IMR-90 (cell line): ENCODE data around the gene NDUFA5. TPM values are rescaled to one million over a fixed set of nuclear protein-coding genes. Genes with fewer than 3 reads are reported as not detected.
A peak's percentile ranks its signal among the peaks of the same experiment; 100 is the strongest.

ENCODE experiments used
- ATAC-seq: fragments of 200-7000 bp; cut with Tn5 transposase; 2 replicates; pipeline ENCODE4 v1.9.1; 2020; ENCODE audit warnings: low read depth, mild to moderate bottlenecking, moderate library complexity
- BruUV-seq: library from RNA; stranded (reverse); fragments of 400-500 nt; replicated peaks from 2 replicates; lab custom pipeline; 2021; lab: Mats Ljungman, UMichigan
- CTCF ChIA-PET: fragments of 300-600 bp; formaldehyde crosslinking; extraction: SDS; loops from one replicate; lab custom pipeline; 2021; ENCODE audit warnings: antibody characterized with exemption; lab: Yijun Ruan, JAX
- POLR2A ChIA-PET: fragments of 300-600 bp; sonication (Branson Sonifier 250); formaldehyde crosslinking; loops from one replicate; lab custom pipeline; 2022; ENCODE audit warnings: antibody characterized with exemption; ENCODE audit not compliant: unreplicated experiment; lab: Charles Lee
- DNase-seq: peaks from one replicate; pipeline ENCODE4 v3.0.0; 2013
- H2AFZ ChIP-seq: replicated peaks from 2 replicates; pipeline ENCODE3; 2013; ENCODE audit warnings: low read length, mild to moderate bottlenecking; ENCODE audit not compliant: poor library complexity
- H2AK5ac ChIP-seq: 2 replicates; pipeline ENCODE4 v1.6.1; 2013; ENCODE audit warnings: low read depth, low read length, inconsistent platforms
- H2AK9ac ChIP-seq: replicated peaks from 2 replicates; pipeline ENCODE3; 2013; ENCODE audit warnings: mild to moderate bottlenecking, low read depth, low read length, moderate library complexity; ENCODE audit not compliant: poor library complexity
- H2BK120ac ChIP-seq: 2 replicates; pipeline ENCODE4 v1.6.1; 2013; ENCODE audit warnings: low read depth, low read length, inconsistent platforms
- H2BK15ac ChIP-seq: 3 replicates; pipeline ENCODE4 v1.6.1; 2013; ENCODE audit warnings: low read depth, low read length, inconsistent platforms
- H2BK20ac ChIP-seq: 2 replicates; pipeline ENCODE4 v1.6.1; 2013; ENCODE audit warnings: low read depth, mild to moderate bottlenecking, inconsistent platforms, low read length, moderate library complexity
- H2BK5ac ChIP-seq: 2 replicates; pipeline ENCODE4 v1.6.1; 2013; ENCODE audit warnings: mild to moderate bottlenecking, low read depth, low read length, inconsistent platforms; ENCODE audit not compliant: poor library complexity, severe bottlenecking
- H3K14ac ChIP-seq: replicated peaks from 2 replicates; pipeline ENCODE4 v1.6.1; 2013; ENCODE audit warnings: low read depth, low read length, inconsistent platforms
- H3K18ac ChIP-seq: 2 replicates; pipeline ENCODE4 v1.6.1; 2013; ENCODE audit warnings: low read depth, low read length, control low read depth
- H3K23ac ChIP-seq: 2 replicates; pipeline ENCODE4 v1.6.1; 2013; ENCODE audit warnings: low read depth, low read length, inconsistent platforms
- H3K27ac ChIP-seq: 2 replicates; pipeline ENCODE4 v1.5.1; 2013; ENCODE audit warnings: mild to moderate bottlenecking, control low read depth, low read length; ENCODE audit not compliant: insufficient read depth
- H3K27me3 ChIP-seq: 2 replicates; pipeline ENCODE4 v1.6.1; 2013; ENCODE audit warnings: low read length; ENCODE audit not compliant: control insufficient read depth, insufficient read depth
- H3K36me3 ChIP-seq: 2 replicates; pipeline ENCODE4 v1.6.1; 2013; ENCODE audit warnings: low read length, mixed read lengths; ENCODE audit not compliant: control insufficient read depth, insufficient read depth
- H3K4ac ChIP-seq: 2 replicates; pipeline ENCODE4 v1.6.1; 2013; ENCODE audit warnings: low read depth, low read length, inconsistent platforms
- H3K4me1 ChIP-seq: 2 replicates; pipeline ENCODE4 v1.6.1; 2013; ENCODE audit warnings: low read length, mixed read lengths; ENCODE audit not compliant: control insufficient read depth, insufficient read depth
- H3K4me2 ChIP-seq: 2 replicates; pipeline ENCODE4 v1.6.1; 2013; ENCODE audit warnings: low read depth, mild to moderate bottlenecking, control low read depth, low read length, moderate library complexity
- H3K4me3 ChIP-seq: 2 replicates; pipeline ENCODE4 v1.5.1; 2013; ENCODE audit warnings: low read depth, mild to moderate bottlenecking, control low read depth, low read length, moderate library complexity; ENCODE audit not compliant: insufficient read depth
- H3K56ac ChIP-seq: 2 replicates; pipeline ENCODE4 v1.6.1; 2013; ENCODE audit warnings: low read length, inconsistent platforms; ENCODE audit not compliant: insufficient read depth; ENCODE audit errors: extremely low read depth
- H3K79me1 ChIP-seq, 2 experiments: 2 replicates each; pipeline ENCODE4 v1.6.1; 2013; ENCODE audit warnings: low read length in 2 of 2, inconsistent platforms in 1 of 2, low read depth in 1 of 2
- H3K9ac ChIP-seq: 2 replicates; pipeline ENCODE4 v1.6.1; 2013; ENCODE audit warnings: low read depth, low read length, control low read depth
- H3K9me1 ChIP-seq: 2 replicates; pipeline ENCODE4 v1.6.1; 2013; ENCODE audit warnings: low read length, inconsistent platforms; ENCODE audit not compliant: insufficient read depth
- H3K9me3 ChIP-seq: 2 replicates; pipeline ENCODE4 v1.6.1; 2013; ENCODE audit warnings: low read length; ENCODE audit not compliant: control insufficient read depth, insufficient read depth
- H4K20me1 ChIP-seq: 2 replicates; pipeline ENCODE4 v1.6.1; 2013; ENCODE audit warnings: low read length, inconsistent platforms; ENCODE audit not compliant: insufficient read depth
- H4K5ac ChIP-seq: 2 replicates; pipeline ENCODE4 v1.6.1; 2013; ENCODE audit warnings: mild to moderate bottlenecking, low read depth, low read length, control low read depth
- H4K8ac ChIP-seq, 2 experiments: 2 replicates each; pipeline ENCODE4 v1.6.1; 2013; ENCODE audit warnings: low read depth in 2 of 2, low read length in 2 of 2, control low read depth in 1 of 2, inconsistent platforms in 1 of 2
- H4K91ac ChIP-seq: 2 replicates; pipeline ENCODE4 v1.6.1; 2013; ENCODE audit warnings: low read depth, low read length, inconsistent platforms; ENCODE audit not compliant: insufficient read depth
- CHD1 ChIP-seq: IDR thresholded peaks from 2 replicates; pipeline ENCODE4 v1.6.1; 2012; ENCODE audit warnings: low read depth, low read length, improper control_type of control experiment
- ELK1 ChIP-seq: fragments of 150-350 bp; IDR thresholded peaks from 2 replicates; pipeline ENCODE4 v1.6.1; 2016; ENCODE audit warnings: low read depth, mild to moderate bottlenecking, low read length, moderate library complexity, borderline replicate concordance
- MAFK ChIP-seq: IDR thresholded peaks from 2 replicates; pipeline ENCODE4 v1.6.1; 2012; ENCODE audit warnings: low read depth, low read length, improper control_type of control experiment
- MXI1 ChIP-seq: IDR thresholded peaks from 2 replicates; pipeline ENCODE4 v1.6.1; 2012; ENCODE audit warnings: low read depth, mild to moderate bottlenecking, low read length, moderate library complexity, borderline replicate concordance
- NFE2L2 ChIP-seq: fragments of 150-350 bp; IDR thresholded peaks from 2 replicates; pipeline ENCODE4 v1.6.1; 2016; ENCODE audit warnings: low read depth, mild to moderate bottlenecking, low read length
- POLR2A ChIP-seq: IDR thresholded peaks from 2 replicates; pipeline ENCODE4 v1.6.1; 2012; ENCODE audit warnings: mild to moderate bottlenecking, low read depth, low read length
- RCOR1 ChIP-seq: IDR thresholded peaks from 2 replicates; pipeline ENCODE4 v1.6.1; 2012; ENCODE audit warnings: mild to moderate bottlenecking, low read length, improper control_type of control experiment; ENCODE audit not compliant: insufficient replicate concordance
- RFX5 ChIP-seq: IDR thresholded peaks from 2 replicates; pipeline ENCODE4 v1.8.0; 2012; ENCODE audit warnings: low read depth, mild to moderate bottlenecking, low read length, moderate library complexity
- USF2 ChIP-seq: fragments of 150-350 bp; IDR thresholded peaks from 2 replicates; pipeline ENCODE4 v1.6.1; 2017; ENCODE audit warnings: mild to moderate bottlenecking, antibody characterized with exemption, low read length, low read depth
- WGBS, 2 experiments: methylation state at CpG; one replicate each; pipeline versions ENCODE4 v1.1.5 to v1.1.7; 2013; ENCODE audit warnings: missing lambda C conversion rate in 2 of 2; ENCODE audit not compliant: insufficient read length in 1 of 2; ENCODE audit errors: extremely low coverage in 2 of 2; 5-methylcytosine and 5-hydroxymethylcytosine counted together
- dilution Hi-C: fragments of 300-500 bp; cut with HindIII; formaldehyde crosslinking; loops from one replicate; pipeline ENCODE4 v1.14.3; 2018; ENCODE audit warnings: low sequenced_read_pairs; ENCODE audit not compliant: unreplicated experiment
- in situ Hi-C: fragments of 300-500 bp; cut with MboI; formaldehyde crosslinking; loops from 3 replicates; pipeline ENCODE4 v1.14.3; 2019; ENCODE audit warnings: low sequenced_read_pairs, inconsistent platforms, mixed read lengths
- intact Hi-C: fragments of 100-400 bp; cut with micrococcal nuclease; formaldehyde crosslinking; loops from 2 replicates; pipeline ENCODE4 v1.10.0; 2022
- polyA plus RNA-seq, 3 experiments: library from polyadenylated mRNA; depleted of rRNA; stranded (reverse); fragments of >200 nt; gene quantifications; 2 replicates each; pipeline ENCODE4 v1.2.3, GENCODE V29; 2012; ENCODE audit warnings: low replicate concordance in 1 of 3
- total RNA-seq: library from RNA; depleted of rRNA; stranded (reverse); fragments of >200 nt; gene quantifications from 2 replicates; pipeline ENCODE4 v1.2.3, GENCODE V29; 2012

NDUFA5 gene
- total and polyA plus RNA-seq, 2 of the 4 experiments (the other 2 are of a cell fraction) = 2.9 to 12.1 TPM

- no peak overlapping the region for H3K23ac ChIP-seq
- POLR2A ChIA-PET = no interaction called here
- H3K36me3 ChIP-seq = no peaks in the 10 kb centered on the region
- H2BK15ac ChIP-seq = no peak overlapping the region
- intact Hi-C loops = no loop called here
- DNase-seq (no peak), ATAC-seq (no peak)
- no peaks in the 10 kb centered on the region for H4K20me1 ChIP-seq
- H3K4ac ChIP-seq = no peak overlapping the region
- in situ Hi-C loops = no loop called here
- H3K9me1 ChIP-seq = no peaks in the 10 kb centered on the region
- dilution Hi-C loops = no loop called here
- no peak overlapping the region for H3K56ac ChIP-seq
- TF ChIP-seq ELK1 = no peak
- no peak for TF ChIP-seq RCOR1
- peak; percentile 53; the same call in 1 of the 2 replicates for TF ChIP-seq NFE2L2
- no peak for TF ChIP-seq USF2
- no peak for TF ChIP-seq MAFK
- no peak for TF ChIP-seq MXI1
- TF ChIP-seq RFX5 = no peak
- TF ChIP-seq POLR2A = no peak
- no peak for TF ChIP-seq CHD1
- no peak overlapping the region for H4K8ac ChIP-seq
- CTCF ChIA-PET = no interaction called here
- H2AFZ ChIP-seq = no peak overlapping the region
- no peak overlapping the region for H2BK5ac ChIP-seq
- H3K27me3 ChIP-seq = no peaks in the 10 kb centered on the region; the same call in none of the 2 replicates
- peaks cover 1% of the 10 kb centered on the region; the same call in 1 of the 2 replicates for H3K4me1 ChIP-seq
- no peaks in the 10 kb centered on the region for H3K9me3 ChIP-seq
- no peak overlapping the region for H2BK20ac ChIP-seq
- H3K4me3 ChIP-seq = no peak overlapping the region
- no peak overlapping the region for H3K18ac ChIP-seq
- no TSS peak for BruUV-seq
- H3K14ac ChIP-seq = no peak overlapping the region
- no peaks in the 10 kb centered on the region for H3K79me1 ChIP-seq
- no peak overlapping the region for H4K91ac ChIP-seq
- H3K4me2 ChIP-seq = no peak overlapping the region
- no peak overlapping the region for H2AK9ac ChIP-seq
- WGBS, 2 experiments = no CpG with 5 or more reads among the region's 3 CpGs
- H3K9ac ChIP-seq = no peak overlapping the region
- no peak overlapping the region for H2AK5ac ChIP-seq
- H2BK120ac ChIP-seq = no peak overlapping the region
- no peak overlapping the region for H3K27ac ChIP-seq
- H4K5ac ChIP-seq = no peak overlapping the region
These were observed 45.0 kb upstream of the NDUFA5 start for GRCh38 chr7:123602648-123603047.
